Adrenal gland (tissue), 12 donors: ENCODE measurements around the gene LRRC55. TPM values are rescaled to one million over a fixed set of nuclear protein-coding genes. Genes with fewer than 3 reads are reported as not detected.

ENCODE experiments used
- DNase-seq, 7 donors: peaks; one replicate each; pipeline ENCODE4 v3.0.0-alpha.2; 2019 to 2020
- H3K27ac ChIP-seq, 5 donors: fragments of 200-600 bp; sonication (generic) in 4 of 5; 1 replicate in 3 of 5; 2 replicates in 2 of 5; pipeline versions ENCODE4 v1.5.1 to v1.8.0; 2016 to 2020; ENCODE audit warnings: mild to moderate bottlenecking in 1 of 5
- H3K27me3 ChIP-seq: fragments of 200-600 bp; 2 replicates; pipeline ENCODE4 v1.8.0; 2021
- H3K36me3 ChIP-seq, 2 donors: fragments of 200-600 bp; replicated peaks in 1 of 2; 1 replicate in 1 of 2; 2 replicates in 1 of 2; pipeline versions ENCODE4 v1.5.1 to v1.8.0; 2018 to 2022
- H3K4me1 ChIP-seq, 2 donors: fragments of 200-600 bp; replicated peaks in 1 of 2; 1 replicate in 1 of 2; 2 replicates in 1 of 2; pipeline versions ENCODE4 v1.5.1 to v1.8.0; 2018 to 2021
- H3K4me3 ChIP-seq, 4 donors: fragments of 200-600 bp; sonication (generic) in 3 of 4; one replicate each; pipeline ENCODE4 v1.5.1; 2016 to 2018
- H3K9me3 ChIP-seq, 3 donors: fragments of 200-600 bp; sonication (generic) in 1 of 3; replicated peaks in 1 of 3; 1 replicate in 2 of 3; 2 replicates in 1 of 3; pipeline versions ENCODE4 v1.5.1 to v1.8.0; 2016 to 2021
- CTCF ChIP-seq, 6 experiments: fragments of 450-650 bp in 4 of 6; fragments of 200-600 bp in 2 of 6; sonication (generic) in 1 of 6; IDR thresholded peaks; 1 replicate in 5 of 6; 2 replicates in 1 of 6; pipeline versions ENCODE4 v1.5.1 to v1.8.0; 2016 to 2021; ENCODE audit warnings: antibody characterized with exemption in 6 of 6, mild to moderate bottlenecking in 2 of 6, moderate library complexity in 1 of 6
- POLR2A ChIP-seq, 2 donors: fragments of 450-650 bp; IDR thresholded peaks; one replicate each; pipeline ENCODE4 v1.6.1; 2017; ENCODE audit warnings: antibody characterized with exemption in 2 of 2, mild to moderate bottlenecking in 2 of 2, moderate library complexity in 1 of 2
- WGBS, 4 donors: extraction: QIAGEN DNeasy Blood & Tissue Kit in 2 of 4; methylation state at CpG; one replicate each; pipeline versions ENCODE4 v1.1.5 to v1.1.7; 2013 to 2017; 5-methylcytosine and 5-hydroxymethylcytosine counted together
- intact Hi-C, 2 donors: fragments of 100-400 bp; cut with DNase I; formaldehyde crosslinking; loops; one replicate each; pipeline versions ENCODE4 v1.14.1 to v1.15.0; 2022 to 2023
- polyA plus RNA-seq, 3 donors: library from polyadenylated mRNA; stranded (reverse); fragments of 200-250 nt in 2 of 3; fragments of 350-450 nt in 1 of 3; fragmentation: Illumina TruSeq in 1 of 3; extraction: RNeasy Lipid Tissue Mini Kit (QIAGEN cat#74804) in 1 of 3; gene quantifications; one replicate each; pipeline ENCODE4 v1.2.3, GENCODE V29; 2013 to 2014
- total RNA-seq, 9 donors: library from RNA; depleted of rRNA in 4 of 9; stranded (reverse); fragments of >200 nt in 4 of 9; fragments of 120-200 nt in 1 of 9; fragmentation: NEBNext Ultra II Directional in 1 of 9; extraction: Animal tissue kit (Norgen Biotek cat#: 25700) in 1 of 9; gene quantifications; one replicate each; pipeline versions ENCODE4 v1.1.0 to v1.2.4, GENCODE V29; 2013 to 2023
- donor health status: healthy with polysubstance abuse.
- donor health status: Bipolar disorder and iron deficiency.
- donor health status: DM: yes; HTN: yes; CAD: no.
- donor health status: DM: no; HTN: no; CAD: no.
- donor health status: DM: no; HTN: no; CAD: no.
- donor health status: DM: yes; HTN: yes; CAD: no.

The LRRC55 gene
- total and polyA plus RNA-seq, 12 donors: 0.08 to 1.1 (median 0.50) TPM; not detected in 1

GRCh38 chr11:57219021-57219627, 37.4 kb downstream of the LRRC55 start:
- TF ChIP-seq CTCF (IDR thresholded peaks at IDR 0.05): no peak
- no peak for TF ChIP-seq POLR2A (IDR thresholded peaks at IDR 0.05)
- Histone ChIP-seq H3K36me3 (no peaks in the 10 kb centered on the region), H3K9me3 (no peaks in the 10 kb centered on the region), H3K27ac (no peak overlapping the region), H3K4me3 (no peak overlapping the region), H3K27me3 (no peaks in the 10 kb centered on the region), H3K4me1 (peaks cover 0 to 4% of the 10 kb centered on the region in 2 donors)
- intact Hi-C loops: no loop called here
- peak in 1 of 7 donors; percentile 47 for DNase-seq
- WGBS, 4 donors: 41 to 47% (median 42%) methylated on average over 6 of the region's 6 CpGs

GRCh38 chr11:57222239-57222638, 40.5 kb downstream of the LRRC55 start:
- H3K4me3 ChIP-seq: no peak overlapping the region
- DNase-seq: no peak
- peaks cover 0 to 4% of the 10 kb centered on the region in 2 donors for H3K4me1 ChIP-seq
- TF ChIP-seq POLR2A (IDR thresholded peaks at IDR 0.05) (no peak), CTCF (IDR thresholded peaks at IDR 0.05) (no peak)
- intact Hi-C loops: no loop called here
- H3K9me3 ChIP-seq: no peaks in the 10 kb centered on the region
- no peaks in the 10 kb centered on the region for H3K27me3 ChIP-seq
- H3K36me3 ChIP-seq: no peaks in the 10 kb centered on the region
- 15 to 28% (median 23%) methylated on average over 1 of the region's 1 CpG for WGBS, 4 donors
- H3K27ac ChIP-seq: no peak overlapping the region

- Histone ChIP-seq H3K27ac (no peak overlapping the region), H3K9me3 (no peaks in the 10 kb centered on the region), H3K4me3 (no peak overlapping the region), H3K4me1 (peaks cover 0 to 2% of the 10 kb centered on the region in 2 donors), H3K27me3 (no peaks in the 10 kb centered on the region), H3K36me3 (no peaks in the 10 kb centered on the region)
- WGBS, 4 donors: 63 to 75% (median 71%) methylated on average over 3 of the region's 3 CpGs
- intact Hi-C loops: no loop called here
- no peak for DNase-seq
- TF ChIP-seq CTCF (IDR thresholded peaks at IDR 0.05): no peak
- no peak for TF ChIP-seq POLR2A (IDR thresholded peaks at IDR 0.05)
Measured at GRCh38 chr11:57223601-57224000, 41.8 kb downstream of the LRRC55 start.

GRCh38 chr11:57224128-57224527, 42.4 kb downstream of the LRRC55 start:
- intact Hi-C loops: no loop called here
- no peak for TF ChIP-seq CTCF (IDR thresholded peaks at IDR 0.05)
- TF ChIP-seq POLR2A (IDR thresholded peaks at IDR 0.05): no peak

More at GRCh38 chr11:57224128-57224527, 42.4 kb downstream of the LRRC55 start:
- Histone ChIP-seq H3K27me3 (no peaks in the 10 kb centered on the region), H3K36me3 (no peaks in the 10 kb centered on the region), H3K4me1 (no peaks in the 10 kb centered on the region), H3K27ac (no peak overlapping the region), H3K9me3 (no peaks in the 10 kb centered on the region), H3K4me3 (no peak overlapping the region)
- WGBS, 4 donors: 57 to 84% (median 65%) methylated on average over 2 of the region's 2 CpGs
- no peak for DNase-seq
